PC-3 (cell line): ENCODE results near the gene QPCTL. TPM values are rescaled to one million over a fixed set of nuclear protein-coding genes. Genes with fewer than 3 reads are reported as not detected.

ENCODE experiments used
- ATAC-seq: fragments of 200-7000 bp; cut with Tn5 transposase; 2 replicates; pipeline ENCODE4 v1.9.1; 2020; ENCODE audit warnings: mild to moderate bottlenecking, moderate library complexity
- BruUV-seq: library from RNA; stranded (reverse); fragments of 400-500 nt; replicated peaks from 2 replicates; lab custom pipeline; 2021; lab: Mats Ljungman, UMichigan
- CTCF ChIA-PET: fragments of 300-600 bp; sonication (Branson Sonifier 250); formaldehyde crosslinking; loops from one replicate; lab custom pipeline; 2022; ENCODE audit warnings: antibody characterized with exemption; lab: Charles Lee
- POLR2A ChIA-PET: fragments of 300-600 bp; sonication (Branson Sonifier 250); formaldehyde crosslinking; loops from one replicate; lab custom pipeline; 2022; ENCODE audit warnings: antibody characterized with exemption; ENCODE audit not compliant: unreplicated experiment; lab: Charles Lee
- DNase-seq: peaks from one replicate; pipeline ENCODE4 v3.0.0-alpha.2; 2015
- H2AFZ ChIP-seq: fragments of 300-600 bp; sonication (generic); 2 replicates; pipeline ENCODE4 v1.6.0; 2016; ENCODE audit warnings: antibody characterized with exemption, low read length
- H3F3A ChIP-seq: fragments of 300-600 bp; sonication (generic); one replicate; pipeline ENCODE4 v1.6.0; 2017; ENCODE audit warnings: antibody characterized with exemption, low read length, control low read depth, mild to moderate bottlenecking; ENCODE audit not compliant: unreplicated experiment
- H3K27ac ChIP-seq: fragments of 300-600 bp; sonication (generic); 2 replicates; pipeline ENCODE4 v1.5.1; 2016; ENCODE audit warnings: mild to moderate bottlenecking, low read length
- H3K27me3 ChIP-seq: fragments of 300-600 bp; sonication (generic); 2 replicates; pipeline ENCODE4 v1.6.1; 2016; ENCODE audit warnings: low read length, mixed read lengths
- H3K36me3 ChIP-seq: fragments of 300-600 bp; sonication (generic); 2 replicates; pipeline ENCODE4 v1.6.1; 2016; ENCODE audit warnings: low read depth, mixed run types, low read length, mixed read lengths
- H3K4me1 ChIP-seq: fragments of 300-600 bp; sonication (generic); 2 replicates; pipeline ENCODE4 v1.5.1; 2016; ENCODE audit warnings: low read length; ENCODE audit not compliant: insufficient read depth
- H3K4me2 ChIP-seq: fragments of 300-600 bp; sonication (generic); 2 replicates; pipeline ENCODE4 v1.6.0; 2016; ENCODE audit warnings: low read length
- H3K4me3 ChIP-seq: fragments of 300-600 bp; sonication (generic); 2 replicates; pipeline ENCODE4 v1.5.1; 2016; ENCODE audit warnings: mild to moderate bottlenecking, low read length, mixed read lengths
- H3K79me2 ChIP-seq: fragments of 300-600 bp; sonication (generic); 2 replicates; pipeline ENCODE4 v1.6.1; 2017; ENCODE audit warnings: low read length, mixed read lengths
- H3K9ac ChIP-seq: fragments of 300-600 bp; sonication (generic); 2 replicates; pipeline ENCODE4 v1.6.0; 2016; ENCODE audit warnings: mild to moderate bottlenecking, low read length
- H3K9me2 ChIP-seq: fragments of 300-600 bp; sonication (generic); replicated peaks from 2 replicates; pipeline ENCODE4 v1.6.1; 2016; ENCODE audit warnings: mixed run types, low read length, mixed read lengths
- H3K9me3 ChIP-seq: fragments of 300-600 bp; sonication (generic); 2 replicates; pipeline ENCODE4 v1.6.1; 2016; ENCODE audit warnings: low read length, mixed read lengths
- H4K20me1 ChIP-seq: fragments of 300-600 bp; sonication (generic); 2 replicates; pipeline ENCODE4 v1.6.1; 2016; ENCODE audit warnings: low read length, mixed read lengths
- CTCF ChIP-seq: fragments of 300-600 bp; sonication (generic); conservative IDR thresholded peaks from 2 replicates; pipeline ENCODE4 v1.5.1; 2017; ENCODE audit warnings: antibody characterized with exemption, low read depth, mild to moderate bottlenecking, low read length
- EZH2 ChIP-seq: fragments of 300-600 bp; sonication (generic); IDR thresholded peaks from one replicate; pipeline ENCODE4 v1.6.1; 2017; ENCODE audit warnings: antibody characterized with exemption, mild to moderate bottlenecking, low read length; ENCODE audit not compliant: unreplicated experiment
- EZH2phosphoT487 ChIP-seq: fragments of 300-600 bp; sonication (generic); IDR thresholded peaks from 2 replicates; pipeline ENCODE4 v1.6.1; 2018; ENCODE audit warnings: mild to moderate bottlenecking, antibody characterized with exemption, low read length, borderline replicate concordance
- intact Hi-C: fragments of 100-400 bp; cut with micrococcal nuclease; formaldehyde crosslinking; loops from 2 replicates; pipeline ENCODE4 v1.9.0; 2023
- total RNA-seq: library from RNA; depleted of rRNA; stranded (reverse); fragments of >200 nt; gene quantifications from 2 replicates; pipeline ENCODE4 v1.2.3, GENCODE V29; 2014

Gene QPCTL
- total RNA-seq, 1 experiment from 2014 or later: 9.8 TPM

GRCh38 chr19:45659096-45659729, 33.3 kb upstream of the QPCTL start:
- H3K79me2 ChIP-seq: no peaks in the 10 kb centered on the region
- H4K20me1 ChIP-seq: no peaks in the 10 kb centered on the region
- ATAC-seq (no peak), DNase-seq (no peak)
- H2AFZ ChIP-seq: no peak overlapping the region
- H3K4me1 ChIP-seq: no peaks in the 10 kb centered on the region
- BruUV-seq: no TSS peak
- H3K9ac ChIP-seq: no peak overlapping the region
- TF ChIP-seq EZH2: no peak
- TF ChIP-seq CTCF: no peak
- no peak for TF ChIP-seq EZH2phosphoT487
- ChIA-PET POLR2A (interaction anchor here (0.5 kb wide), 1 partner anchor 17 kb away, joined by 5 read pairs; no protein-coding TSS in a partner anchor), CTCF (no interaction called here)
- H3K36me3 ChIP-seq: no peaks in the 10 kb centered on the region
- H3K4me2 ChIP-seq: no peak overlapping the region
- H3K4me3 ChIP-seq: no peak overlapping the region
- no peaks in the 10 kb centered on the region for H3K27me3 ChIP-seq
- intact Hi-C loops: no loop called here
- no peaks in the 10 kb centered on the region for H3K9me3 ChIP-seq
- no peaks in the 10 kb centered on the region for H3K9me2 ChIP-seq
- no peak overlapping the region for H3K27ac ChIP-seq
- no peaks in the 10 kb centered on the region for H3F3A ChIP-seq

GRCh38 chr19:45660636-45661035, 31.8 kb upstream of the QPCTL start:
- ChIA-PET POLR2A (no interaction called here), CTCF (no interaction called here)
- H3K9me3 ChIP-seq: no peaks in the 10 kb centered on the region
- H4K20me1 ChIP-seq: no peaks in the 10 kb centered on the region
- no peak overlapping the region for H2AFZ ChIP-seq
- H3K27ac ChIP-seq: no peak overlapping the region
- ATAC-seq (no peak), DNase-seq (no peak)
- H3K4me2 ChIP-seq: no peak overlapping the region
- H3K4me3 ChIP-seq: no peak overlapping the region
- no peaks in the 10 kb centered on the region for H3K9me2 ChIP-seq
- no peaks in the 10 kb centered on the region for H3F3A ChIP-seq
- H3K36me3 ChIP-seq: no peaks in the 10 kb centered on the region
- no peaks in the 10 kb centered on the region for H3K4me1 ChIP-seq
- intact Hi-C loops: no loop called here
- no peaks in the 10 kb centered on the region for H3K79me2 ChIP-seq
- no peaks in the 10 kb centered on the region for H3K27me3 ChIP-seq
- TF ChIP-seq CTCF: no peak
- no peak for TF ChIP-seq EZH2
- no peak for TF ChIP-seq EZH2phosphoT487
- BruUV-seq: no TSS peak
- no peak overlapping the region for H3K9ac ChIP-seq

- ChIA-PET POLR2A (no interaction called here), CTCF (no interaction called here)
- Histone ChIP-seq H3K4me1 (peaks cover 5% of the 10 kb centered on the region), H3F3A (no peaks in the 10 kb centered on the region), H3K79me2 (no peaks in the 10 kb centered on the region), H3K36me3 (no peaks in the 10 kb centered on the region), H2AFZ (no peak overlapping the region), H3K4me3 (no peak overlapping the region), H3K9me2 (no peaks in the 10 kb centered on the region), H3K27ac (no peak overlapping the region), H3K9ac (no peak overlapping the region), H3K4me2 (no peak overlapping the region), H3K27me3 (no peaks in the 10 kb centered on the region), H3K9me3 (no peaks in the 10 kb centered on the region), H4K20me1 (no peaks in the 10 kb centered on the region)
- BruUV-seq: no TSS peak
- intact Hi-C loops: no loop called here
- DNase-seq: no peak
- TF ChIP-seq EZH2phosphoT487 (no peak), CTCF (no peak), EZH2 (no peak)
- no peak for ATAC-seq
Observed at GRCh38 chr19:45663800-45664199, 28.7 kb upstream of the QPCTL start.
